Astrocyte of the spinal cord (primary cell): ENCODE measurements around the gene PDCD10.

Experiments used
- DNase-seq: peaks from one replicate; pipeline ENCODE4 v3.0.0; 2011; ENCODE audit warnings: low read depth, low spot score
- H3K4me3 ChIP-seq: 2 replicates; pipeline ENCODE4 v1.5.1; 2011; ENCODE audit warnings: low read depth, mild to moderate bottlenecking, low read length, moderate library complexity
- CTCF ChIP-seq: IDR thresholded peaks from 2 replicates; pipeline ENCODE4 v1.5.1; 2012; ENCODE audit warnings: low read depth, mild to moderate bottlenecking, low read length, inconsistent platforms
- in situ Hi-C: cut with HindIII; loops from 2 replicates; pipeline ENCODE4 v1.10.0; 2017; ENCODE audit warnings: low sequenced_read_pairs

PDCD10 gene

GRCh38 chr3:167712445-167712844, 22.2 kb downstream of the PDCD10 start:
- no peak for TF ChIP-seq CTCF
- H3K4me3 ChIP-seq, result no peak overlapping the region
- in situ Hi-C loops, result no loop called here
- DNase-seq, result no peak

GRCh38 chr3:167711439-167711838, 23.3 kb downstream of the PDCD10 start:
- DNase-seq, result no peak
- no peak overlapping the region for H3K4me3 ChIP-seq
- no peak for TF ChIP-seq CTCF
- in situ Hi-C loops, result no loop called here

- H3K4me3 ChIP-seq, result no peak overlapping the region
- in situ Hi-C loops, result no loop called here
- no peak for DNase-seq
- TF ChIP-seq CTCF, result no peak
Observed at GRCh38 chr3:167710552-167710951, 24.1 kb downstream of the PDCD10 start.

- in situ Hi-C loops, result no loop called here
- no peak for TF ChIP-seq CTCF
- no peak for DNase-seq
- no peak overlapping the region for H3K4me3 ChIP-seq
Observed at GRCh38 chr3:167709690-167710089, 25.0 kb downstream of the PDCD10 start.

GRCh38 chr3:167705840-167706239, 28.9 kb downstream of the PDCD10 start:
- no peak for TF ChIP-seq CTCF
- peak; percentile 46 for DNase-seq
- in situ Hi-C loops, result no loop called here
- no peak overlapping the region for H3K4me3 ChIP-seq

- TF ChIP-seq CTCF, result no peak
- no peak for DNase-seq
- in situ Hi-C loops, result no loop called here
- H3K4me3 ChIP-seq, result no peak overlapping the region
Observed at GRCh38 chr3:167700926-167701325, 33.8 kb downstream of the PDCD10 start.

GRCh38 chr3:167700046-167700445, 34.6 kb downstream of the PDCD10 start:
- TF ChIP-seq CTCF, result no peak
- H3K4me3 ChIP-seq, result no peak overlapping the region
- in situ Hi-C loops, result no loop called here
- DNase-seq, result no peak
